GM19238 (cell line): Measurements from ENCODE around the gene M1AP.

Source experiments
- DNase-seq: peaks from one replicate; pipeline ENCODE4 v3.0.0; 2011; ENCODE audit warnings: low spot score; ENCODE audit not compliant: insufficient read length

Gene M1AP

GRCh38 chr2:74648009-74648443 lies at the start of gene M1AP:
Gene M1AP (minus strand): TSS chr2:74648330. CDS start chr2:74640275, 8,055 bp downstream.
- no peak for DNase-seq

DNA sequence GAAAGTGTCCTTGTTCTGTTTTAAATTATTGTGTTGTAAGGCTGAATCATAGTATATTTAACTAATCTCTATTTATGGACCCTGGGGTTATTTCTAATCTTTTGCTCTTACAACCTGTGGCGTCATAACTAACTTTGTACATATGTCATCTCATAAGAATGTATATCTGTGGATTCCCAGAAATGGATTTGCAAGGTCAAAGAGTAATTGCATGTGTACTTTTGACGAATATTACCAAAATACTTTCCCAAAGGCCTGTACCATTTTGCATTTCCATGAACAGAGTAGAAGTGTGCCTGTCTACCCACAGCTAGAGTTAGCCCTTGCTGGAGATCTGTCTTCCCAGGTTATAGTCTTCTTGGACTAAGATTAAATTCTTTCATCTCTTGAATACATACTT lies 48.7 kb upstream of the M1AP start:
- no peak for DNase-seq

- no peak for DNase-seq
Observed at GRCh38 chr2:74695663-74696062, 47.5 kb upstream of the M1AP start.

GRCh38 chr2:74694281-74694680 lies 46.2 kb upstream of the M1AP start:
- no peak for DNase-seq

- DNase-seq = no peak
Observed at GRCh38 chr2:74693668-74694067, 45.5 kb upstream of the M1AP start.

DNA sequence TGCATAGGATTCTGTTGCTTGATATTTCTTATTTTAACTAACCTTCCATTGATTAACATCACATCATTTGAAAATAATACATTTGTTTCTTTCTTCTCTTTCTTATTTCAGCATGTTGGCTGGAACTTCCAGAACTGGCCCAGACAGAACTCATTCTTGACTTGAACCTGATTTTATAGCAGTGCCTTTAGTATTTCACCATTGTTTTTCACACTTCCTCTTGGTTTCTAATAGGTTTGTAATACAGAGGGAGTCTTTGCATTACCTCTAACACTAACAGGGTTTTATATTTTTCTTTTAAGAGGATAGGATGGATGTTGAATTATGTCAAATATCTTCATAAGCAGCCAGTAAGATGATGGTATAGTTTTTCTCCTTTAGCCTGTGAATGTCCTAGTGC lies 45.1 kb upstream of the M1AP start:
- no peak for DNase-seq

DNA sequence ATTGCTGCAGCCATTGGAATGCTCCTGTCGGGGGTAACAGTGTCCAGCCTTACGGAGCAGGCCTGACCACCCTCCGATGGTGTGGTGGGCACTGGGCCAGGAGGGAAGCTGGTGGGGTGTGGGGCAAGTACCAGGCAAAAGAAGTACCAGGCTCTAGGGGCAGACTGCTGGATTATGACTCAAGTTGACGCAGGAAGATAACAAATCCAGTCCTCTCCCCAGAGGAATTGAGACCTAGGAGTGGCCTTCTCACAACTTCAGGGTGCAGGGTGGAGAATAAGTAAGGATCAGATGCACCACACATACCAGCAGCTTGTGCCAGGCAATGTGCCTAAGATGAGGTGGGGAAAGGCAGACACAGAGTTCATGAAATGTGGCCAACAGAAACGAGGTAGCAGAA lies 43.8 kb upstream of the M1AP start:
- no peak for DNase-seq

DNA sequence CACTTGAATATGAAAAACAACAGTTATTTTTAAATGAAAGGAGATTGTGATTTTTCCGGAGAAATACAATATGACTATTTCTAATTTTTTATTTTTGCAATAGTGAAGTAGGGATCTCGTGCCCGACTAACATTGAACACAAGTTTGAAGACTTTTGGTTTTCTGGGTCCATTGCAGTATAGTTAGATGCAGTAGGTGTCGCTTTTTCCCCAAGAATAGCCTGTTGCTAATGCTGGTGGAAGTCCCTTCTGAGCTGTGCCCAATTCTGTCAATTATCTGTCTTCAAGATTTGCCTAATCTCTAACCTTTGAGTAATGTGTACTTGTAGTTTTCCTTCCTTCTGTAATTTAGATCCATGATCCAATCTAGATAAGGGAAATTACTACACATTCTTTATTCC lies 42.4 kb upstream of the M1AP start:
- peak; percentile 45 for DNase-seq

DNA sequence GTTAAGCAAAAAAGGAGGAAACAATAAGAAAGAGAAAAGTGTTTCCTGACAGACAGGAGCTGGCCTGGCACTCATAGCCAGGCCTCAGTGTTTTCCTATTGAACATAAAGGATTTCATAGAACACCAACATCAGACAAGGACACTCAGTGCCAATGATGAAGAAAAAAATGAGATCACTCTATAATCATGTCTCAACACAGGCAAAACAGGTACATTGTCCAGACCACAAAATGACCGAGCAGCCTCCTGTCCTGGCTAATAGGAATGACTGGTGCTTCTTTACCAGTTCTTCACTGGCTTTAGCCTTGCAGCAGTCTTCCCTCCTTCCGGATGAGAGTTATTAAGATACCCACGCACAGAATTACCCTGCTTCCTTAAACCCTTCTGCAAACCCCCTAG lies 41.5 kb upstream of the M1AP start:
- no peak for DNase-seq

DNA sequence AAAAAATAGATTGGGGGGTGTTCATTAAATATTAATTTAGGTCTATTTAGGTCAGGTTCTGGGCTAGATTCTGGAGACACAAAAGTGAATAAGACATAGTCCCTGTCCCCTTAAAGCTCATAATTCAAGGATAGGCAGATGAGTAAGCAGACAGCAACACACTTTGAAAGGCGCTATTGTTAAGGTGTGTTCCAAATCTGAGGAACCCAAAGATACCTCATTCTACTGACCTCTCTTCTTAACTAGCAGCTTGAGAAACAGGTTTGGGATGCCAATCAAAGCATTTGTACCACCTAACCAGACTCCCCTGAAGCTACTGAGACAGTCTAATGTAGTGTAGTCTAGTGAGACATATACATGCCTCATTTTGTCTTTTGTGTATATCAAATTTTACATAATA lies 40.8 kb upstream of the M1AP start:
- no peak for DNase-seq

DNA sequence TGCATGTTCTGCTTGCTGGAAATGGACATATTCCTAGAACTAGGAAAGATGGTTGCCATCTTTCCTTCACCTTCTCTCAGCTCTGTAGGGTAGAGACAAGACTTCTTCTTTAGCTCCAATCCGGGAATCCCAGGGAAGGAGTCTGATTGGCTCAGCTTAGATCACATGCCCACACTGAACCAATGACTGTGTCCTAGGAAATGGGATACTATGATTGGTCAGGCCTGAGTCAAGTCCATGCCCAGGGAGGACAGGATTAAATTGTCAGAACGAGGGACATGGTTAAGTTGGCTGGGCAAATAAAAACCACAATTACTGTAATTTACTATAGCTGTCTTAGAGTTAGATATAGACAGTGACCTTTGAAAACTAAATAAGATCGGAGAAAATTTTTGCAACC lies 37.3 kb upstream of the M1AP start:
- DNase-seq = no peak

GRCh38 chr2:74682501-74682900 lies 34.4 kb upstream of the M1AP start:
- DNase-seq = no peak

GRCh38 chr2:74679615-74680014 lies 31.5 kb upstream of the M1AP start:
- DNase-seq = no peak

DNA sequence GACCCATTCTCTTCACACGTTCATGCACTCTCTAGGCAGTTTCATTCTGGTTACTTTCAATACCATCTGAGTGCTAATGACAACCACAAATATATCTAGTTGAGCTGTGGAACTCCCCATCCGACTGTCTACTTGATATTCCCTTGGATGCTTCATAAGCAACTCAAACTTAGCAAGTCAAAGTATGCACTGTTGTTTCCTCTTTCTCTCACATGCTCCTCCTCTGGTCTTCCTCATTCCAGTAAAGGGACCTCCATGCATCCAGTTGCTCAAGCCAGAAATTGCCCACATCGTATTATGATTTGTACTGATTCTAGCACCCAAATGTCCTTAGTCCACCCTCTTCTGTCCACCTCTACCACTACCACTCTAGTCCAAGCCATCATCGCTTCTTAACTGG lies 28.2 kb upstream of the M1AP start:
- DNase-seq = no peak

DNA sequence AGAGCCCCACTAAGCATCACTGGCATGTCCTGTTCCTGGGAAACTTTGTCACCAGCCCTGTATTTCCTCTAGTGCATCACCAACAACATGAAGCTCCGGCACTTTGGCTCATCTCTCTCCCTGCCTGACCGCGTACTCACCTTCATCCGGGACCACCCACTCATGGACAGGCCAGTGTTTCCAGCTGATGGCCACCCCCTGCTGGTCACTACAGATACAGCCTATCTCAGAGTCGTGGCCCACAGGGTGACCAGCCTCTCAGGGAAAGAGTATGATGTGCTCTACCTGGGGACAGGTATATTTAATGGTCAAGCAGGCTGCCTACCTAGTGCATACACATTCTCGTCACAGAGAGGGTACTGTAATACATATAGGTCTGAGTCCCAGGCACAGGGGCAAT lies 27.0 kb upstream of the M1AP start:
- DNase-seq = no peak

DNA sequence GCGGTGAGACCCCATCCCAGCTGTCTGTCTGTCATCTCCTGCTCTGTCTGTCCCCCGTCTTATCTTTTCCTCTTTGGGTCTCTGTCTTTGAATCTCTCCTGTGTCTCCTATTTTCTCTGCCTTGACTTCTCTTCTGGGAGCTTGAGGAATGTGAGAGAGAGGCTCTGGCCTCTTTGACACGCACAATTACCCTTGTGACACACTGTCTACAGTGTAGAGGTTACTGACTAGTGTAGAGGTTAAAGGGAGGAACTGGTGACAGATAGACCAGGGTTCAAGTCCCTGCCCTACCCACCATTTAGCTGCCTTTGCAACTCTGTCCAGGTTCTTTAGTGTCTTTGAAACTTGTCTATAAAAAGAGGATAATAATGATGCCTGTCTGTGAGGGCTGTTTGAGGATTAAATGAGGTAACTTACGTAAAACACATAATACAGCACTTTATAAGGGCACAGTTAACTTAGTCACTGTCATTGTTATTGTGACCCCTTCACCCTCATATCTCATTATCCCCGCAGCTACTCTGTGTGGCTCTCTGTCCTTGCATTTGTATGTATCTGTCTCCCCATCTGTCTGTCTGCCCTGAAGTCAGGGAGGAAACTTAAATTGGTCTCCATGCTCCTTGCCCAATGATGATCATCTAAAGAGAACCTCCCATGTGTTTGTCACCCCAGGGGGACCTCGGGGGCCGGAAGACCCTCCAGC lies 25.8 kb upstream of the M1AP start:
- no peak for DNase-seq

GRCh38 chr2:74671479-74671878 lies 23.3 kb upstream of the M1AP start:
- no peak for DNase-seq

GRCh38 chr2:74670263-74670662 lies 22.1 kb upstream of the M1AP start:
- DNase-seq = no peak

DNA sequence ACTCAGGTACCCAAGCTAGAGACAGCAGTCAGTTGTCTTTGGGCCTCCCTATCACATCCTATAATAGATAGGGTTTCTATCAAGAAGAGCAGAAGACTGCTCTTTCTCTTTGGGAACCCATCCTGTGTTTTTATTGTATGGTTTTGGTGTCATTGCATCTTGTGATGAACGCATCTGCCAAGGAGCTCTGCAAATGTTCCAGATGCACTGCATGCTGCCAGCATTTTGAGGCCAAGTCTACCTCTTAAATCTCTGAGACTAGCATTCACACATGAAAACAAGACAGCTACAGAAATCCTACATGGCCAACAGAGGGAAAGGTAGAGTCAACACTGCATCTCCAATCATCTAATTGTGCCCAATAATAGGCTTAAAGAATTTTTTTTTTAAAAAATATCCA lies 20.0 kb upstream of the M1AP start:
- DNase-seq = no peak

DNA sequence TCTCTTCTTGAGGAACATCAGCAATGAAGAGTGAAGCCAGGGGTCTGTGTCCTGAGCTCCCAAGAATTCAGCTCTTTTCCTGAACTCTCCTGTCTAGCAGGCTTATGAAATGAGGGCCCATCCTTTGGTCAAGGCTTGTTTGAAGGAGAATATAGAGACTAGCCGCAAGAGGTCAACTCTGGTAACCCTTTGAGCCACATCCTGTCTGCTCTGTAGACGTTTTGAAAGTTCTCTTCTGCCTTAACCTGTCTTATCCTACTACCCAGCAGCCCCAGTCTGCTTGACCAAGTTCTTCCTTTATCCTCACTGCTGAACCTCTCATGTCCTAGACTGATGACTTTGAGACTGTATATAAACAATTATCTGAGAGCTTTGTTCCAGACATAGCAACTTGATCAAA lies 11.3 kb upstream of the M1AP start:
- DNase-seq = no peak

GRCh38 chr2:74658516-74658915 lies 10.4 kb upstream of the M1AP start:
- DNase-seq = no peak

DNA sequence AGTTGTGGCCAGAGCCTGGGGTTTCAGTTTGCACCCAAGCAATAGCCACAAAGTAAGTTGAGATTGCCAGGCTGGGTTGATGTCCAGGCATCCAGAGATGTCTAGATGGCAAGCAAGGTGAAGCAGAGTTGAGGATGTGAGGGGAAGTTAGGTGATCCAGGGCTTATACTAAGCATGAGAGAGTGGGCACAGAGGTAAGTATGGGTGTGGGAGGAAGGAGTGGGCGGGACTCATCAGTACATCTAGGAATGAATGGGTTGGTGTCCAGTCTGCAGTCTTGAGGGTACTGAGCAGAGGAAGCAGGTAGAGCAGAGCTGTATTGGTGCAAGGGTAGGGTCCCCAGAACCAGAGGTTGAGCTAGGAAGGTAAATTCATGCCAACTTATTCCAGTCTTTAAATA lies 7.4 kb upstream of the M1AP start:
- DNase-seq = no peak

DNA sequence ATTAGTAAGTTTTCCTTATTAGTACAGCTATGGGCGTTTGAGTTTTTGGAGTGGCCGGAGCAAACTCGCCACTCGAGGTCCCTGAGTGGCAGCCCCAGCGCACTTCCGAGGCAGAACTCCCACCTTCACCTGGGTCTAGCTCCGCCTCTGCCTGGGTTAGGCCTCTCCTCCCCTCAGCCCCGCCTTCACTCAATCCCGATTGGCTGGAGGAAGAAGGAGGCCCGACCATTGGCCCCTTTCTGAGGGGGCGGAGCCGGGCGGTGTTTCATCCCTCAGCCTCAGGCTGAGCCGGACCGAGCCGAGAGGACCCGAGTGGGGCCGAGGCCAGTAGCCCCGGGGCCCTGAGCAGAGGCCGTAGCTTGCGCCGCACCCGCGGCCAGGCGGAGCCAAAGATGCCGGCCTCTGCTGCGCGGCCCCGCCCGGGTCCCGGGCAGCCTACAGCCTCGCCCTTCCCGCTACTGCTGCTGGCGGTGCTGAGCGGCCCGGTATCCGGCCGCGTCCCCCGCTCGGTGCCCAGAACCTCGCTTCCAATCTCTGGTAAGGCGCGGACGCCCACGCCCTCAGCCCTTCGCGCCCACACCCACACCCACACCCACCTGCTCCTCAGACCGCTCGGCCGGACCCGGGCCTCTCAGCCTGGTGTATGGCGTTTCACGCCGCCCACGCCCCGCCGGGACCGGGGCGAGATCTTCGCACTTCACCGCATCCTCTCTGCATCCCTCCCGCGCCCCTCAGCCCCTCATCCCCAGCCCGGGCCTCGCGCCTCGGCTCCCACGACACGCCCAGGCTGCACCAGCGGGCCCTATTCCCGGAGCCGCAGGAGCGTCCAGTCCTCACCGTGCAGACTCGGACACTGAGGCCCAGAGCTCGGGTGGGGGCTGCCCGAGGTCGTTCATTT lies 6.1 kb upstream of the M1AP start, which contains the start of gene SEMA4F:
Gene SEMA4F, plus strand, starts transcription at position 263 of the 898 bp plus-strand sequence. Its CDS starts 130 bp downstream, at position 393.
- DNase-seq = peak; percentile 96
